KMS-11 (cell line): ENCODE data around the gene SNCB.
A peak's percentile ranks its signal among the peaks of the same experiment; 100 is the strongest.

Experiments used
- H2AFZ ChIP-seq: fragments of 200-600 bp; sonication (generic); 2 replicates; pipeline ENCODE4 v1.6.1; 2016; ENCODE audit warnings: antibody characterized with exemption, mixed run types, low read depth
- H3K27ac ChIP-seq: fragments of 200-600 bp; sonication (generic); 2 replicates; pipeline ENCODE4 v1.6.1; 2016; ENCODE audit warnings: mild to moderate bottlenecking, mixed run types
- H3K27me3 ChIP-seq: fragments of 200-600 bp; sonication (generic); 2 replicates; pipeline ENCODE4 v1.6.1; 2017; ENCODE audit warnings: mild to moderate bottlenecking, low read depth, mixed run types, moderate library complexity; ENCODE audit not compliant: insufficient read depth
- H3K36me3 ChIP-seq: fragments of 200-600 bp; sonication (generic); 2 replicates; pipeline ENCODE4 v1.6.1; 2017; ENCODE audit warnings: mild to moderate bottlenecking, mixed run types; ENCODE audit not compliant: insufficient read depth
- H3K4me1 ChIP-seq: fragments of 200-600 bp; sonication (generic); 2 replicates; pipeline ENCODE4 v1.6.1; 2016; ENCODE audit warnings: mild to moderate bottlenecking, low read depth, mixed run types; ENCODE audit not compliant: poor library complexity, severe bottlenecking
- H3K4me2 ChIP-seq: fragments of 200-600 bp; sonication (generic); 2 replicates; pipeline ENCODE4 v1.7.0; 2016; ENCODE audit warnings: mild to moderate bottlenecking, mixed run types
- H3K4me3 ChIP-seq: fragments of 200-600 bp; sonication (generic); IDR thresholded peaks from 2 replicates; pipeline ENCODE4 v1.6.1; 2017; ENCODE audit warnings: low read depth, low read length, mixed read lengths; ENCODE audit not compliant: insufficient read depth
- H3K79me2 ChIP-seq: fragments of 200-600 bp; sonication (generic); 2 replicates; pipeline ENCODE4 v1.6.1; 2016; ENCODE audit warnings: low read depth, mixed run types; ENCODE audit not compliant: insufficient read depth
- H3K9ac ChIP-seq: fragments of 200-600 bp; sonication (generic); 2 replicates; pipeline ENCODE4 v1.6.1; 2016; ENCODE audit warnings: mild to moderate bottlenecking, mixed run types
- H4K20me1 ChIP-seq: fragments of 200-600 bp; sonication (generic); 2 replicates; pipeline ENCODE4 v1.6.1; 2016; ENCODE audit warnings: mild to moderate bottlenecking, mixed run types; ENCODE audit not compliant: insufficient read depth
- TF ChIP-seq, protein P1 (sequence below): fragments of 200-600 bp; sonication (generic); conservative IDR thresholded peaks from 2 replicates; pipeline ENCODE4 v1.6.1; 2017; ENCODE audit warnings: low read depth, mild to moderate bottlenecking, antibody characterized with exemption, low read length, moderate library complexity, mixed read lengths

The SNCB gene

GRCh38 chr5:176612855-176613254, 17.5 kb downstream of the SNCB start:
- Histone ChIP-seq H3K4me1 (peaks cover 18% of the 10 kb centered on the region), H3K27ac (no peak overlapping the region), H3K9ac (no peak overlapping the region), H4K20me1 (no peaks in the 10 kb centered on the region), H3K4me3 (no peak overlapping the region), H3K36me3 (no peaks in the 10 kb centered on the region), H3K79me2 (no peaks in the 10 kb centered on the region), H2AFZ (no peak overlapping the region), H3K4me2 (no peak overlapping the region), H3K27me3 (no peaks in the 10 kb centered on the region; the same call in 1 of the 2 replicates)
- TF ChIP-seq, protein P1, sequence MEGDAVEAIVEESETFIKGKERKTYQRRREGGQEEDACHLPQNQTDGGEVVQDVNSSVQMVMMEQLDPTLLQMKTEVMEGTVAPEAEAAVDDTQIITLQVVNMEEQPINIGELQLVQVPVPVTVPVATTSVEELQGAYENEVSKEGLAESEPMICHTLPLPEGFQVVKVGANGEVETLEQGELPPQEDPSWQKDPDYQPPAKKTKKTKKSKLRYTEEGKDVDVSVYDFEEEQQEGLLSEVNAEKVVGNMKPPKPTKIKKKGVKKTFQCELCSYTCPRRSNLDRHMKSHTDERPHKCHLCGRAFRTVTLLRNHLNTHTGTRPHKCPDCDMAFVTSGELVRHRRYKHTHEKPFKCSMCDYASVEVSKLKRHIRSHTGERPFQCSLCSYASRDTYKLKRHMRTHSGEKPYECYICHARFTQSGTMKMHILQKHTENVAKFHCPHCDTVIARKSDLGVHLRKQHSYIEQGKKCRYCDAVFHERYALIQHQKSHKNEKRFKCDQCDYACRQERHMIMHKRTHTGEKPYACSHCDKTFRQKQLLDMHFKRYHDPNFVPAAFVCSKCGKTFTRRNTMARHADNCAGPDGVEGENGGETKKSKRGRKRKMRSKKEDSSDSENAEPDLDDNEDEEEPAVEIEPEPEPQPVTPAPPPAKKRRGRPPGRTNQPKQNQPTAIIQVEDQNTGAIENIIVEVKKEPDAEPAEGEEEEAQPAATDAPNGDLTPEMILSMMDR, result no peak

GRCh38 chr5:176612008-176612407, 18.3 kb downstream of the SNCB start:
- Histone ChIP-seq H3K4me1 (peaks cover 27% of the 10 kb centered on the region), H3K27ac (no peak overlapping the region), H4K20me1 (no peaks in the 10 kb centered on the region), H3K4me2 (no peak overlapping the region), H3K79me2 (peaks cover 8% of the 10 kb centered on the region; the same call in 1 of the 2 replicates), H3K9ac (no peak overlapping the region), H3K36me3 (no peaks in the 10 kb centered on the region), H3K4me3 (no peak overlapping the region), H3K27me3 (no peaks in the 10 kb centered on the region; the same call in 1 of the 2 replicates), H2AFZ (no peak overlapping the region)
- TF ChIP-seq, protein P1, result no peak

GRCh38 chr5:176611435-176611834, 18.9 kb downstream of the SNCB start:
- Histone ChIP-seq H3K27ac (no peak overlapping the region), H2AFZ (no peak overlapping the region), H3K9ac (no peak overlapping the region), H3K4me3 (no peak overlapping the region), H3K4me1 (peaks cover 33% of the 10 kb centered on the region), H4K20me1 (no peaks in the 10 kb centered on the region), H3K36me3 (no peaks in the 10 kb centered on the region), H3K4me2 (no peak overlapping the region), H3K79me2 (peaks cover 9% of the 10 kb centered on the region; the same call in 1 of the 2 replicates), H3K27me3 (no peaks in the 10 kb centered on the region; the same call in 1 of the 2 replicates)
- TF ChIP-seq, protein P1, result no peak

- TF ChIP-seq, protein P1, result no peak
- Histone ChIP-seq H4K20me1 (no peaks in the 10 kb centered on the region), H3K9ac (0 out of 2 replicates have a peak overlapping the region, but pooled peaks have one; percentile 35), H3K27ac (no peak overlapping the region), H3K4me2 (0 out of 2 replicates have a peak overlapping the region, but pooled peaks have one; percentile 17), H3K4me3 (no peak overlapping the region), H2AFZ (peak overlapping the region; percentile 49; the same call in 1 of the 2 replicates), H3K27me3 (no peaks in the 10 kb centered on the region; the same call in 1 of the 2 replicates), H3K36me3 (no peaks in the 10 kb centered on the region), H3K4me1 (peaks cover 39% of the 10 kb centered on the region), H3K79me2 (peaks cover 9% of the 10 kb centered on the region; the same call in 1 of the 2 replicates)
These were observed 19.9 kb downstream of the SNCB start for GRCh38 chr5:176610435-176610773.
